CD4-positive, alpha-beta T cell treated with Interleukin-6 for 4 hours (primary cell): ENCODE data around the gene ANKK1.

ENCODE experiments used
- DNase-seq: peaks from one replicate; pipeline ENCODE4 v3.0.0-alpha.2; 2020; ENCODE audit warnings: mixed read lengths

The ANKK1 gene

GRCh38 chr11:113411536-113411935 lies 24.0 kb downstream of the ANKK1 start:
- DNase-seq, result no peak

DNA sequence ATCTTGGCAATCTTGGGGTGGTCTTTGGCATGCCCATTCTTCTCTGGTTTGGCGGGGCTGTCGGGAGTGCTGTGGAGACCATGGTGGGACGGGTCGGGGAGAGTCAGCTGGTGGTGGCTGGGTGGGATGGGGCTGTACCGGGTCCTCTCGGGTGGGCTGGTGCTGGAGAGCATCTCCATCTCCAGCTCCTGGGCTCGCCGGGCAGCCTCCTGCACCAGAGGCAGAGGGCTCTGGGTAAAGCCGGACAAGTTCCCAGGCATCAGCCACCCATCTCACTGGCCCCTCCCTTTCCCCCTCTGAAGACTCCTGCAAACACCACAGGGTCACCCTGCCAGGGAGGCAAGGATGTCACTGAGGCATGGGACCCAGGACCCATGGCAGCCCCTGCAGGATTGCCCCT lies 25.1 kb downstream of the ANKK1 start:
- no peak for DNase-seq

- no peak for DNase-seq
Measured at GRCh38 chr11:113415343-113415742, 27.8 kb downstream of the ANKK1 start.

DNA sequence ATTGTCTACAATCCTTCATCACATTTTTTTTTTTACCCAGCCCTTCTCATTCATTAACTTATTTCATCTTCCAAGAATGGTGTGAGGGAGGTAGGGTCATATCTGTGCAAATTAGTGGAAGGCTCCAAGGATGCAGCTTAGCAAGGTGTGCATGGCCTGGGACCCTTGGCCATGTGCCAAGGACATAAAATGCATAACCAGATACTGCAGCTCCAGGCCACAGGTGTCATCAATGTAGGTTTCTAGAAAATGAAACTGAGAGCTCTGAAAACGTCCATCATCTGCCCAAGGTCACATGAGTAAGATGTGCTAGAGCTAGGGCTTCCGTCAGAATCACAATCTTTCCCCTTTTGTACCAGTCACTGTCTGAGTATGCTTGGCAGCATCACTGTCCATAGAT lies 29.8 kb downstream of the ANKK1 start:
- no peak for DNase-seq

GRCh38 chr11:113419454-113420003 lies 31.9 kb downstream of the ANKK1 start:
- no peak for DNase-seq

GRCh38 chr11:113420808-113421207 lies 33.2 kb downstream of the ANKK1 start:
- DNase-seq, result no peak

GRCh38 chr11:113426686-113427085 lies 39.1 kb downstream of the ANKK1 start:
- DNase-seq, result no peak

DNA sequence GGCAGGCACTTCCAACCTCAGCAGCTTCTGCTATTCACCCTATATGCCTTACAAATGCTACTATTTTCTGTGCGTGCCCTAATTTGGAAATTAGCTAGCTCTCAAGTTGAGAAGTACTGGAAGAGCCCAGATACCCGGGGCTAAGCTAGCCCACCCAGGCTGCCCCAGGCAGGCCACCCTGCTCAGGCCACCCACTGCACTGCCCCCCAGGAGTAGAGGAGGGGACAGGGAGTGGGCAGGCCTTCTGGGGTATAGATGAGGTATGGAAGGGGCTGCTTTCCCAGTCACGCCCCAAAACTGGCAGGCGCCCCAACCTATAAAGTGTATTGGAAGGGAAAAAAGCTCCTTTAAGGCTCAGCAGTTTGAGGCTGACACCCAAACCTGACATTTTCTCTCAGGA lies 44.2 kb downstream of the ANKK1 start:
- DNase-seq, result no peak

- no peak for DNase-seq
Measured at GRCh38 chr11:113435190-113435968, 47.8 kb downstream of the ANKK1 start.

- no peak for DNase-seq
Measured at GRCh38 chr11:113436672-113437252, 49.2 kb downstream of the ANKK1 start.

GRCh38 chr11:113440816-113441215 lies 53.2 kb downstream of the ANKK1 start:
- no peak for DNase-seq

- no peak for DNase-seq
Measured at GRCh38 chr11:113444502-113445123, 57.0 kb downstream of the ANKK1 start.

DNA sequence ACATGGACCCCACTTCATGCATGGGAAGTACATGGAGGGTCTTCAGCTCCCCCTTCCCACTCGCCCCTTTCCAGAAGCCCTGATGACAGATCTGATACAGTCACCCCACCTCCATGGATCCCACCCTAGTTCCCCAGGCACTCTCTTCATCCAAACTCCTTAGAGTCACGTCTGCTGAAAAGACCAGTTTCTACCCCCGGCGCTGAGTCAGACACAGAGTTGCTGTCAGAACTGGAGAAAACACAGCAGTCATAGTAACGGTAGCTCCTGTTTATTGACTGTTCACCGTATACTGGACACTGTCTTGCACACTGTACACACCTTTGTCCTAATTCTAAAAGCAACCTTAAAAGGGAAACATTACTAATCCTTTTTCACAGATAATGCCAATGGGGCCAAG lies 58.5 kb downstream of the ANKK1 start:
- no peak for DNase-seq

GRCh38 chr11:113446938-113447337 lies 59.4 kb downstream of the ANKK1 start:
- no peak for DNase-seq

DNA sequence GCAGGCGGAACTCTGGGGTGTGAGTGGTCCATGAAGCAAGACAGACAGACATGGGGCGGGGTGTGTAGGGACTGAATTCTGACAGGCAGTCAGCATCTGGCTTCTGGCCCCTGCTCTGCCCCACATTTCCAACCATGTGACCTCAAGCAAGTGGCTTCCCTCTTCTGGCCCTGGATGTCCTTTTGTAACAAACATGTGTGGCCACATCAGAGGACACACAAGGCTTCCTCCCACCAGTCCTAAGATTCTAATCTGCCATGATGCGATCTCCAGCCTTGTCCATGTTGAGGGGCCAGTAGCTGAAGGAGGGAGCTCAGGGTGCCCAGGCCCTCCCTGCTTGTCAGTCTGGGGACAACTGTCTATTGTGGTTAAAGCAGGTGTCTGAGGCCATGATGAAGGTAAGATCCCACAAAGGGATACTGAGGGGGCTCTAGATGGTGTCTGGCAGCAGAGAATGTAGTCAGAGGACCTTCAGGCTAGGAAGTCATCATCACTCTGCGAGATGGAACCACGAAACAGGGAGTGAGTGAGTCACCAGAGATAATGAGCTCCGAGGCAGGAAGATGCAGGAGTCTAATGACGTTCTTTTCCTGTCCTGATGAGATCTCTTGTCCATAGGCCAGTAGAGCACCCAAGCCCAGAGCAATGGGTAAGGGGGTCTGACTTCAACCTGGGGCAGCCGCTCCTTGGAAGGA lies 60.2 kb downstream of the ANKK1 start:
- no peak for DNase-seq

DNA sequence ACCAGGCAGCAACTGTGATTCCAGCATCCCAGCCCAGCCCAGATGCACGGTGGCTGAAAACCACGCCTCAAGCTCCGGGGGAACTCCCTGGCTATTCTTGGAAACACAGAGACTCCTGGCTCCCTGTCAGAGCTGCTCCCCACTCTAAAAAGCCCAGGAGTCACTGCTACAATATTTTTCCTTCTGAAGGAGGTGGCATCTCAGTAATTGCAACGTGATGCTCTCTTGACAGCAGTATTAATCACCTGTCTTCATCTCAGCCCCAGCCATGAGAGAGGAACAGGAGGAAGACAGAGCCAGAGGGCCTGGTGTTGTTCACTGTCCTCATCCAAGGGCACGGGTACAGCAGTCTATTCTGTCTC lies 60.7 kb downstream of the ANKK1 start:
- DNase-seq, result no peak

DNA sequence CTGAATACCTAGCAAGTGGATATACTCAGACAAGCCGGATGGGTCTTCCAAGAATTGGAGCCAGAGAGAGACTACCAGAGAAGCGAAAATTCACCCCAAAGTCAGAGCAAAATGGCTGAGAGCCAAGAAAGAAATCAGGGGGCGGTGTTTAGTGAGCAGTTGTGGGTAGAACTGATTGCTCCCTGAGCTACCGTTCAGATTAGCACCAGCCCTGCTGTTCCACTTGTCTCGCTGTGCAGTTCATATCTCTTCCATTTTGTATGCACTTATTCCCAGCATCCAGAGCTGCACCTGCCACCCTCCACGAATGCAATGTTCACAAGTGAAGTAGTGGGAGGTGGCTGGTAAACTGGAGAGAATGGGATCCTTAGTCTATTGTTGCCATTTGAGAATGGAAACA lies 62.2 kb downstream of the ANKK1 start:
- DNase-seq, result no peak
